Endometrium (tissue), 2 donors: Measurements from ENCODE around the gene VTI1B.
"Not testable (repeated sequence)": the region's sequence is repeated elsewhere in the genome, so short reads cannot be mapped to it uniquely, and the experiment has no call there.

Source experiments
- FAIRE-seq: peaks from 2 replicates; lab custom pipeline; 2012; peaks lifted over from hg19 to GRCh38; lab: Jason Lieb, UNC
- donor health status: control.
- donor health status: control.

Gene VTI1B, protein sequence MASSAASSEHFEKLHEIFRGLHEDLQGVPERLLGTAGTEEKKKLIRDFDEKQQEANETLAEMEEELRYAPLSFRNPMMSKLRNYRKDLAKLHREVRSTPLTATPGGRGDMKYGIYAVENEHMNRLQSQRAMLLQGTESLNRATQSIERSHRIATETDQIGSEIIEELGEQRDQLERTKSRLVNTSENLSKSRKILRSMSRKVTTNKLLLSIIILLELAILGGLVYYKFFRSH

DNA sequence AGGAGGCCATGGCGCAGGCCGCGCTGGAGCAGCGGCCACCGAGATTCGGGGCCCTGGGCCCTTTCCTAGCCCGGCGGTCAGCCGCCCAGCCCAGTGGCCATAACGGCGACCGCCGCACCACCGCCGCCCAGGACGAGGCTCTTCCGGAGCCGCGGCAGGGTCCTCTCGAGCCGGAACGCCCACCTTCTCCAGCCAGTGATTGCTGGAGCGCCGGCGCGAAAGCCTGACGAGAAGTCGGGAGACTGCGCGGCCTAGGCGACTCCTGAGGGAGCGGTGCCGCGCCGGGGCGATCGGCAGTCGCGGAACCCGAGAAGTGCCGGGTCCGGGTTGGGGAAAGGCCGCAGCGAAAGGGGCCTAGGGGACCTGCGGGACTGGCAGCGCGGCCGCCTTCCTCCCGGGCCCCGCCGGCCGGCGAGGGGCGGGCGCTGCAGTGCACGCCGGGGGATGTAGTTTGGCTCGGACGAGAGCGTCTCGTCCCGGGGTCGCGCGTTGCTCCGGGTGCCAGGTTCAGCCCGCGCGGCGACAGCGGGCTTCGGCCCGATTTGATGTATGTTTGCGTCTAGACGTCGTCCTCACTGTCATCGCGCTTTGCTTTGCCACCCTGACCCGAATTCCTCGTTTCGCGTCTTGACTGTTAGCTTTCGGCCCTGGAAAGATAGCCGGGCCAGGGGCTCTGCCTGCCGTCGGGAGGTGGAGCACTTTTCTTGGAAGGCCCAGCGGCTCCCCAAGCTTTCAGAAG is at the start of gene VTI1B:
VTI1B (minus strand) TSS at position 153 of the 739 bp plus-strand sequence; CDS start at position 10, 143 bp downstream.
- FAIRE-seq: no peak

GRCh38 chr14:67722293-67722692 is 47.9 kb upstream of the VTI1B start:
- no peak for FAIRE-seq

GRCh38 chr14:67721875-67722274 is 47.4 kb upstream of the VTI1B start:
- FAIRE-seq: no peak

DNA sequence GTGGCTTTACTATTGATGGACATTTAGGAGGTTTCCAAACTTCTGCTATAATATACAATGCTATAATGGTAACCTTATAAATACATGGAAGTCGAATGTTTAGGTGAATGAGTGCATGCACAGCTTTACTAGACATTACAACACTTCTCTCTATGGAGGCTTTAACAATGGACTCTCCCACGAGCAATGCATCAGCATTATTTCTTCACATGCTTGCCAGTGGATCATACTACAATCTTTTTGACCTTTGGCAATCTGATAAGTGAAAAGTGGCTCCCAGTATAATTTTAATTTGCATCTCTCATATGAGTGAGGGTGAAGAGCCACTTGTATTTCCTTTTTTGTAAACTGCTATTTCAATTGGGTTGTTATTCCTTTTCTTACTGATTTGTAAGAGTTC is 45.4 kb upstream of the VTI1B start:
- no peak for FAIRE-seq

GRCh38 chr14:67719385-67719784 is 45.0 kb upstream of the VTI1B start:
- FAIRE-seq: not testable (repeated sequence)

GRCh38 chr14:67718265-67718664 is 43.8 kb upstream of the VTI1B start:
- no peak for FAIRE-seq

- FAIRE-seq: no peak
These were observed 42.6 kb upstream of the VTI1B start for GRCh38 chr14:67717048-67717447.

DNA sequence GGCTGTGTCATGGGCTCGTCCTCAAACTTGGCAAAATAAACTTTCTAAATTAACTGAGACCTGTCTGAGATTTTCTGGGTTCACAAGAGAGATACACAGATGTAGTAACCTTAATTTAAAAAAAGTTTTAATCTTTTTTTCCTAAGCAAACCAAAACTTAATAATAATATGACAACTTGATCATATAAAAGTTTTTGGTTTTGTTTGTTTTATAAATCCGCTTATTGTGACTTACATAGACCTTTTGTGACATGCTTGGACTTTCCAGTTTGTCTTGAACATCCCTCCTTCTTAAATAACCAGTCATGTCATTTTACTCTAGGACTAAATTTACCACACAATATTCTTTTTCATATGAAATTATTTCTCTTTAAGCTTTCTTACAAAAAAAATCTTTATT is 35.8 kb upstream of the VTI1B start:
- no peak for FAIRE-seq

- not testable (repeated sequence) for FAIRE-seq
These were observed 35.4 kb upstream of the VTI1B start for GRCh38 chr14:67709796-67710195.

GRCh38 chr14:67709346-67709745 is 34.9 kb upstream of the VTI1B start:
- not testable (repeated sequence) for FAIRE-seq

DNA sequence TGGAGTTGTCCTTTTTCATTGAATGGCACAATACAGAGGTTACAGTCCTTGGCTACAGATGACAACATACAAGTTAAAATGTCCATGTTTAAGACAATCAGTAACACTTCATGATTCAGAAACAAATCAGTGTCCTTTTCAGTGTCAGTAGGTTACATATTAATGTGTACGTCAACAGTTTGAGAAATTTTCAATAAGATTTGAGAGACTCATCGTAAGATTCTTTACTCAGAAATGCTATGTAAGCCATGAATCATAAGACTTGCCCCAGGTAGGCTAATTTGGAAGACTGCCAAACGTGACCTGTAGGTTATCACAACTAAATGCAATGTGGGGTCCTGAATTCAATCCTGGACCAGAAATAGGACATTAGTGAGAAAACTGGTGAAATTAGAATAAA is 30.8 kb upstream of the VTI1B start:
- FAIRE-seq: no peak

- FAIRE-seq: no peak
These were observed 30.2 kb upstream of the VTI1B start for GRCh38 chr14:67704484-67705089.

DNA sequence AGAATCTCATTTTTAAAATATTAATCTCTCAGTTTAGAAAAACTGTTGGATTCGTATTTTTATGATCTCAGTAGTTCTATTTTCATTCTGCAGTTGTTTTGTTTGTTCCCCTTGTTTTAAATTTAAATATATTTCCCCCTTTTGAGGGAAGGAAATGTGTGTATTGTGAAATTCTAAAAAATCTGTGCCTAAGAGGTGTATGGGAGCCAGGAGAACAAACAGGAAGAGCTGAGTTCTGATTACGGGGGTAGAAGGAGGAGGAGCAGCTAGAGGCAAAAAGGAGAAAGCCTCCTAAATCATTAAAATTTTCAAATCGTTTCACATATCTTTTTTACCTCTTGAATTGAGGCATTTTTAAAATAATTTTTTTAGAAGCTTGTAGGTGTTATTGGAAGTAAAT is 29.6 kb upstream of the VTI1B start:
- no peak for FAIRE-seq

DNA sequence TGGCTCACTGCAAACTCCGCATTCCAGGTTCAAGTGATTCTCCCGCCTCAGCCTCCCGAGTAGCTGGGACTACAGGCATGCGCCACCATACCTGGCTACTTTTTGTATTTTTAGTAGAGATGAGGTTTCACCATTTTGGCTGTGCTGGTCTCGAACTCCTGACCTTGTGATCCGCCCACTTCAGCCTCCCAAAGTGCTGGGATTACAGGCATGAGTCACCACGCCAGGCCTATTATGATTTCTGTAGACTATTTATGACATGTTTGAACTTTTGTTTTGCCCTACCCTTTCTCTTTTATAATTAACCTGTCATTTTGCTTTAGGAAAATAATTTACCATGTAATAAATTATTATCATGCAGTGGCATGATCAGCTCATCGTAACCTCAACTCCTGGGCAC is 27.1 kb upstream of the VTI1B start, which contains the start of gene RDH12:
RDH12 (plus strand) TSS at position 395 of the 400 bp plus-strand sequence. CDS start 20,757 bp downstream, outside the sequence.
- FAIRE-seq: not testable (repeated sequence)

DNA sequence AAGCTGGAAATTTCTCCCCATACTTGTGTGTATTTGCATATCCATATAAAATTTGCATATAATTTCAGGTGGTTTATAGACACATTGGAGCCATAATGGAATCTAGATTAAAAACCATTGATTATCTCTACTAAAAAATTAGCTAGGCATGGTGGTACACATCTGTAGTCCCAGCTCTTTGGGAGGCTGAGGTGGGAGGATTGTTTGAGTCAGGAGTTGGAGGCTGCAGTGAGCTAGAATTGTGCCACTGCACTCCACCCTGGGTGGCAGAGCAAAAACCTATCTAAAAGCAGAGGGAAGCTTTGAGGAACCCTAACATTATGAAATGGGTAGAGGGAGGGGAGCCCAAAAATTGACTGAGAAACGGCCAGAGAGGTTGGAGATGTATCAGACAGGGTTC is 23.7 kb upstream of the VTI1B start:
- FAIRE-seq: no peak

- no peak for FAIRE-seq
These were observed 22.6 kb upstream of the VTI1B start for GRCh38 chr14:67697006-67697405.

GRCh38 chr14:67695394-67695949 is 21.0 kb upstream of the VTI1B start, which contains the start of gene RDH11:
TSS of gene RDH11 (minus strand) at chr14:67695764. CDS start at chr14:67695703, 61 bp downstream.
- FAIRE-seq: peak; percentile 23

GRCh38 chr14:67694791-67695393 is 20.5 kb upstream of the VTI1B start:
- no peak for FAIRE-seq

DNA sequence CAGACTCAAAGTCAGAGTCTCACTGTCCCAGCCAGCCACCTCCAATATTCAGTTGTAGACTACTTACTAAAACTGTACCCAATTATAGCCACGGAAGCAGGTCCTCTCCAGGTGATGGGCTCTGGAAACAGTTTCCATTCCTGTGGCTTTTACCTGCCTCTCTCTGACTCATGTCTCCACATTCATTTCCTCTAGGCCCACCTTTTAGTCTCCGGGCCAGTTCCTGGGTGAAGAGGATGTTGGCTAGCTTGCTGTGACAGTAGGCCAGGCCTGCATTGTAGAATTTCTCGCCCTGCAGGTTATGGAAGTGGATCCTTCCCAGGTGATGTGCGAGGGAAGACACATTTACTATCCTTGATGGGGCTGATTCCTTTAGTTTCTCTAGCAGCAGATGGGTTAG is 15.6 kb upstream of the VTI1B start:
- no peak for FAIRE-seq

DNA sequence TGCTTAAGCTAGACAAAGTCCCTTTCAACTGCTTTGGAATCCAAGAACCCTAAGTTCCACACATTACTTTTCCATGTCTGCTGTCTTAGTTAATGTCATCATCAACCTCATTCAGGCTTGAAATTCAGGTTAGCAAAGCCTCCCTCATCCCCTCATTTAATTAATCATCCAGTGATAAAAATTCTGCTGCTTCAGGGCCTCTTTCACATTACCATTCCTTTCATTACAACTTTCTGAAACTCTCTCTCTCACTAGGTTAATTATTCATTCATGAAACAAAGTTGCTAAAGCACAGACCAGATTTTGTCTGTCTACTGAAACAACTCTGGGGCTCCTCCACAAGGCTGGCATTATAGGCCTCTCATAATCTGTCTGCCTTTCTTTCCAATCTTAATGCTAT is 9.4 kb upstream of the VTI1B start:
- no peak for FAIRE-seq

- FAIRE-seq: no peak
These were observed 6.5 kb upstream of the VTI1B start for GRCh38 chr14:67680941-67681340.

- FAIRE-seq: no peak
These were observed 5.7 kb upstream of the VTI1B start for GRCh38 chr14:67680121-67680602.
